GM20000 (cell line): ENCODE results near the gene FKTN.
"Not testable (repeated sequence)": the region's sequence is repeated elsewhere in the genome, so short reads cannot be mapped to it uniquely, and the experiment has no call there.

Experiments used
- DNase-seq: peaks from one replicate; pipeline ENCODE4 v3.0.0; 2012; ENCODE audit warnings: low spot score
- TF ChIP-seq, protein P1 (sequence below): IDR thresholded peaks from 2 replicates; pipeline ENCODE4 v1.5.1; 2012; ENCODE audit warnings: mild to moderate bottlenecking, control low read depth; ENCODE audit errors: extremely low read depth, missing control alignments

Gene FKTN

DNA sequence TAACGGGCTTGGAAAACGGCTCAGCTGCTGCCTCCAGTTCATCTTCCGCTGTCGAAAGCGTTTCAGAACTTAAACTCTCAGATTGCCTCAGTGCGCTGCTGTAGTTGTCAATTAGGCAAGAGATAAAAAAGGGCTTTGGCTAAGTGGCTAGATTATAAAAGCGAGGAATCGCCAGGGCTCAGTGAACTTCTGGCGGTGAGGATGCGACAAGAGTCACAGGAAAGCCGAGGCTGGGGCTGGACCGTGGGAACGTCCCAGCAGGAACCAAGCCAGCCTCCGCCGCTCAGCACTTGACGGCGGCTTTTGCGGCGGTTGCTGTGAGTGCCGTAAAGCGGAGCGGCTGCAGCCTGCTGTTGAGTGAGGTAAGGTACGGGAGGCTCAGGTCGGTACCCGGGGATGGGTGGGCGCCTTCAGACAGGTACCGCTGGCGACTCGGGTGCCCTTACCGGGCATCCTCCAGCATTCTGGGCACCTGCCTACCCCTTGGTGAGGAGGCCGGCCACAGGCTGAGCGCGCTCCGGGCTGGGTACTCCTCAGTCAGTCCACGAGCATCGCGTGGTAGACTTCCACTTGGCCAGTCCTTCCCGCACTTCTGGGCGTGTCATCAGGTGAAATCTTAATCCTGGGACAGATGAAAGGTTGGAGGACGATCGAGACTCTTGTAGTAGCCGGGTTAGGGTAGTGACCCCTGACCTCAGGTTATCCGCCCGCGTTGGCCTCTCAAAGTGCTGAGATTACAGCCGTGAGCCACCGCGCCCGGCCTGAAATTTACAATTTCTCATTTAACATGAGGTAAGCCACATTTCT is at the start of gene FKTN:
FKTN (plus strand) TSS at position 328 of the 807 bp plus-strand sequence. CDS start 16,902 bp downstream, outside the sequence.
- peak; percentile 83 for DNase-seq
- TF ChIP-seq, protein P1, sequence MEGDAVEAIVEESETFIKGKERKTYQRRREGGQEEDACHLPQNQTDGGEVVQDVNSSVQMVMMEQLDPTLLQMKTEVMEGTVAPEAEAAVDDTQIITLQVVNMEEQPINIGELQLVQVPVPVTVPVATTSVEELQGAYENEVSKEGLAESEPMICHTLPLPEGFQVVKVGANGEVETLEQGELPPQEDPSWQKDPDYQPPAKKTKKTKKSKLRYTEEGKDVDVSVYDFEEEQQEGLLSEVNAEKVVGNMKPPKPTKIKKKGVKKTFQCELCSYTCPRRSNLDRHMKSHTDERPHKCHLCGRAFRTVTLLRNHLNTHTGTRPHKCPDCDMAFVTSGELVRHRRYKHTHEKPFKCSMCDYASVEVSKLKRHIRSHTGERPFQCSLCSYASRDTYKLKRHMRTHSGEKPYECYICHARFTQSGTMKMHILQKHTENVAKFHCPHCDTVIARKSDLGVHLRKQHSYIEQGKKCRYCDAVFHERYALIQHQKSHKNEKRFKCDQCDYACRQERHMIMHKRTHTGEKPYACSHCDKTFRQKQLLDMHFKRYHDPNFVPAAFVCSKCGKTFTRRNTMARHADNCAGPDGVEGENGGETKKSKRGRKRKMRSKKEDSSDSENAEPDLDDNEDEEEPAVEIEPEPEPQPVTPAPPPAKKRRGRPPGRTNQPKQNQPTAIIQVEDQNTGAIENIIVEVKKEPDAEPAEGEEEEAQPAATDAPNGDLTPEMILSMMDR, result no peak

GRCh38 chr9:105508530-105508929 is 49.4 kb upstream of the FKTN start:
- TF ChIP-seq, protein P1, result no peak
- DNase-seq, result no peak

DNA sequence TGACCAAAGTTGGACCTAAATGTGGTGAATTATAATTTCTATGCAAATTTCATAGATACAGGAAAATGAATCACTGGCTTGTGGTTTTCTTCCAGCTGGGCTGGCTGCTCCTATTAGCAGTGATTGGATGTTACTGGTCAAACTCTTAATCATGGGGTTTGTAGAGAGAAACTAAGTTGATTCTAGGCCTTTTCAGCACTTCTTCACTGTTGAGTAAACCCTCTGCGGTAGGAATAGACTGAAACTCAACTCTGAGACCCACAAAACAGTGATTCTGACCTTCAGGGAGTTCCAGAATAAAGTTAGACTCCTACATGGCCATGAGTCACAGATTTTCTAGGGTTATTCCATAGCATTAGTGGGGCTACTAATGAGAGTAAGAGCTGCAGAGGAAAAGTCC is 47.9 kb upstream of the FKTN start:
- TF ChIP-seq, protein P1, result no peak
- DNase-seq, result peak; percentile 36

- DNase-seq, result no peak
- TF ChIP-seq, protein P1, result no peak
Observed at GRCh38 chr9:105511446-105511845, 46.5 kb upstream of the FKTN start.

- TF ChIP-seq, protein P1, result no peak
- no peak for DNase-seq
Observed at GRCh38 chr9:105515811-105516413, 42.0 kb upstream of the FKTN start.

- not testable (repeated sequence) for DNase-seq
Observed at GRCh38 chr9:105519710-105520369, 38.1 kb upstream of the FKTN start.

DNA sequence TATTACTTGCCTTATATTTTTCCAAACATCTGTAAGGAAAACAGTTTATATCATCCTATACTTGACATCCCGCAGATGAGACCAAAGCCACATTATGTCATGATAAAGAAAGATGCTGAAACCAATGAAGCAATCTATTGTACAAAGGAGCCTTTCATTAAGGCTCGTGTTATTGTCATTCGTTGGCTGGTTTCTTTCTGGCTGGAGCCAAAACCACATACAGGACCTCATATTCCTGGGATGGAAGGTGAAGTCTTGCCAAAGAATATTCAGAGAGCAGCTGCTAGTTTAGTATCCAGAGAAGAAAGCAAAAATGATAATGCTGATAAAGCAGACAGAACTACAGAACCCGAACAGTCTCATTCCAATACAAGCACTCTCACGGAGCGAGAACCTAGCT is 36.9 kb upstream of the FKTN start:
- not testable (repeated sequence) for DNase-seq

- not testable (repeated sequence) for DNase-seq
Observed at GRCh38 chr9:105522618-105523385, 35.1 kb upstream of the FKTN start.
